Measurements from ENCODE around the gene PTPRE. TPM values are rescaled to one million over a fixed set of nuclear protein-coding genes. Genes with fewer than 3 reads are reported as not detected.
A peak's percentile ranks its signal among the peaks of the same experiment; 100 is the strongest.

The PTPRE gene
- 0.46 and 0.50 TPM in 2 replicates for total RNA-seq (2022)
- Bru-seq, nascent RNA = percentile 35 among the genes with signal in this experiment
- BruChase-seq, experiment 1, labeled RNA remaining after a 2-hour chase = percentile 34 among the genes with signal in this experiment
- BruChase-seq, experiment 2, labeled RNA remaining after a 6-hour chase = percentile 31 among the genes with signal in this experiment
- long read RNA-seq = 0 reads

- CTCF ChIA-PET = interaction anchor here (0.6 to 2.0 kb wide), 9 partner anchors 28 to 250 kb away, joined by 3 to 21 read pairs (median 3); no protein-coding TSS in a partner anchor
- peak within 1 kb of the TSS; percentile 30 for H3K4me3 Mint-ChIP-seq (ENCODE audit: unreplicated experiment)
- peaks cover 5% of the 10 kb centered on the region for H3K36me3 Mint-ChIP-seq (ENCODE audit: insufficient read depth, unreplicated experiment)
- H3K4me1 Mint-ChIP-seq (ENCODE audit: low read depth, unreplicated experiment) = peaks cover 9% of the 10 kb centered on the region
- TF ChIP-seq CTCF (IDR thresholded peaks at IDR 0.05; ENCODE audit: insufficient read depth in 1 of 2, low read depth in 1 of 2, low read length in 1 of 2, severe bottlenecking in 1 of 2, unreplicated experiment in 1 of 2) = peak; percentile 39 to 89
- Histone ChIP-seq H3K4me3 (ENCODE audit: low read depth, low read length) (peak within 1 kb of the TSS; percentile 54), H3K36me3 (ENCODE audit: control insufficient read depth, insufficient read depth, low read length) (no peaks in the 10 kb centered on the region), H3K4me1 (peaks cover 23% of the 10 kb centered on the region), H3K9me3 (no peaks in the 10 kb centered on the region; the same call in 1 of the 2 replicates), H3K27me3 (replicated peaks; ENCODE audit: control insufficient read depth, insufficient read depth, low read length) (no peaks in the 10 kb centered on the region)
- BruUV-seq (replicated peaks) = no TSS peak
- no peaks in the 10 kb centered on the region for H3K9me3 Mint-ChIP-seq (ENCODE audit: unreplicated experiment)
- intact Hi-C loops (cut with micrococcal nuclease; ENCODE audit: unreplicated experiment) = loop anchor here (1.0 kb wide), 3 partner anchors 33 to 163 kb away; no protein-coding TSS in a partner anchor
- H3K27me3 Mint-ChIP-seq (ENCODE audit: insufficient read depth, unreplicated experiment) = peaks cover 11% of the 10 kb centered on the region
- POLR2A ChIA-PET = no interaction called here
- H3K27ac Mint-ChIP-seq (ENCODE audit: unreplicated experiment) = no peak within 1 kb of the TSS
- DNase-seq = peak; percentile 56 to 86
Observed at GRCh38 chr10:127906548-127907377, at the start of gene PTPRE. TSS of gene PTPRE (plus strand) at chr10:127907103. CDS start at chr10:128040882, 133,779 bp downstream.

GRCh38 chr10:127860592-127860991 is 46.3 kb upstream of the PTPRE start:
- Mint-ChIP-seq H3K36me3 (ENCODE audit: insufficient read depth, unreplicated experiment) (no peaks in the 10 kb centered on the region), H3K4me1 (ENCODE audit: low read depth, unreplicated experiment) (no peaks in the 10 kb centered on the region), H3K27ac (ENCODE audit: unreplicated experiment) (no peak overlapping the region), H3K4me3 (ENCODE audit: unreplicated experiment) (no peak overlapping the region), H3K27me3 (ENCODE audit: insufficient read depth, unreplicated experiment) (peaks cover 4% of the 10 kb centered on the region), H3K9me3 (ENCODE audit: unreplicated experiment) (peaks cover 31% of the 10 kb centered on the region)
- Histone ChIP-seq H3K27me3 (replicated peaks; ENCODE audit: control insufficient read depth, insufficient read depth, low read length) (no peaks in the 10 kb centered on the region; the same call in 1 of the 2 replicates), H3K9me3 (no peaks in the 10 kb centered on the region; the same call in 1 of the 2 replicates), H3K36me3 (ENCODE audit: control insufficient read depth, insufficient read depth, low read length) (no peaks in the 10 kb centered on the region), H3K4me3 (ENCODE audit: low read depth, low read length) (no peak overlapping the region), H3K4me1 (no peaks in the 10 kb centered on the region)
- no peak for DNase-seq
- CTCF ChIA-PET = no interaction called here
- BruUV-seq (replicated peaks) = no TSS peak
- intact Hi-C loops (cut with micrococcal nuclease; ENCODE audit: unreplicated experiment) = no loop called here
- TF ChIP-seq CTCF (IDR thresholded peaks at IDR 0.05; ENCODE audit: insufficient read depth in 1 of 2, low read depth in 1 of 2, low read length in 1 of 2, severe bottlenecking in 1 of 2, unreplicated experiment in 1 of 2) = no peak
- POLR2A ChIA-PET = no interaction called here

- BruUV-seq (replicated peaks) = no TSS peak
- no peaks in the 10 kb centered on the region for H3K4me1 ChIP-seq
- peaks cover 31% of the 10 kb centered on the region for H3K9me3 Mint-ChIP-seq (ENCODE audit: unreplicated experiment)
- no peak for TF ChIP-seq CTCF (IDR thresholded peaks at IDR 0.05; ENCODE audit: insufficient read depth in 1 of 2, low read depth in 1 of 2, low read length in 1 of 2, severe bottlenecking in 1 of 2, unreplicated experiment in 1 of 2)
- H3K36me3 ChIP-seq (ENCODE audit: control insufficient read depth, insufficient read depth, low read length) = no peaks in the 10 kb centered on the region
- no peak for DNase-seq
- no peak overlapping the region for H3K27ac Mint-ChIP-seq (ENCODE audit: unreplicated experiment)
- intact Hi-C loops (cut with micrococcal nuclease; ENCODE audit: unreplicated experiment) = no loop called here
- no peaks in the 10 kb centered on the region for H3K36me3 Mint-ChIP-seq (ENCODE audit: insufficient read depth, unreplicated experiment)
- CTCF ChIA-PET = interaction anchor here (1.5 kb wide), 1 partner anchor 148 kb away, joined by 3 read pairs; no protein-coding TSS in a partner anchor
- POLR2A ChIA-PET = no interaction called here
- peaks cover 7% of the 10 kb centered on the region for H3K4me1 Mint-ChIP-seq (ENCODE audit: low read depth, unreplicated experiment)
- H3K27me3 Mint-ChIP-seq (ENCODE audit: insufficient read depth, unreplicated experiment) = peaks cover 4% of the 10 kb centered on the region
- no peaks in the 10 kb centered on the region; the same call in 1 of the 2 replicates for H3K9me3 ChIP-seq
- H3K4me3 ChIP-seq (ENCODE audit: low read depth, low read length) = no peak overlapping the region
- H3K27me3 ChIP-seq (replicated peaks; ENCODE audit: control insufficient read depth, insufficient read depth, low read length) = no peaks in the 10 kb centered on the region
- H3K4me3 Mint-ChIP-seq (ENCODE audit: unreplicated experiment) = no peak overlapping the region
Observed at GRCh38 chr10:127863231-127863825, 43.6 kb upstream of the PTPRE start.
